Measurements from ENCODE around the gene CRTAC1. TPM values are rescaled to one million over a fixed set of nuclear protein-coding genes. Genes with fewer than 3 reads are reported as not detected.
A peak's percentile ranks its signal among the peaks of the same experiment; 100 is the strongest.

Gene CRTAC1
- total RNA-seq, 1 donor, result not detected

DNA sequence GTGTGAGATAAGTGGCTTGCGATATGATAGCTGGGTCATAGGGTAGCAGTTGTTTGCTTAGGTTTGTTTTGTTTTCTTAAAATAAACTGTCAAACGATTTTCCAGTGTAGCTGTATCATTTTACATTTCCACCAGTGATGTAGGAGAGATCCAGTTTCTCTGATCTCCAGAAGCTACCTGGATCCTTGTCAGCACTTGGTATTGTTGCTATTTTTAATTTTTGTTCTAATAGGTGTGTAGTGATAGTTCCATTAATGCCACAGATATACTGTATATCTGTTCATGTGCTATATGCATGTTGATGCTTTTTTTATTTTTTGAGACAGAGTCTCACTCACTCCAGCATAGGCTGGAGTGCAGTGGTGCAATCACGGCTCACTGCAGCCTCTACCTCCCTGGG, 136.3 kb downstream of the CRTAC1 start:
- TF ChIP-seq CTCF (IDR thresholded peaks at IDR 0.05; ENCODE audit: insufficient read depth, low read length), result no peak
- no peak overlapping the region for H3K4me3 ChIP-seq (ENCODE audit: low read depth, low read length)
- no peak for DNase-seq (ENCODE audit: low read depth)

DNA sequence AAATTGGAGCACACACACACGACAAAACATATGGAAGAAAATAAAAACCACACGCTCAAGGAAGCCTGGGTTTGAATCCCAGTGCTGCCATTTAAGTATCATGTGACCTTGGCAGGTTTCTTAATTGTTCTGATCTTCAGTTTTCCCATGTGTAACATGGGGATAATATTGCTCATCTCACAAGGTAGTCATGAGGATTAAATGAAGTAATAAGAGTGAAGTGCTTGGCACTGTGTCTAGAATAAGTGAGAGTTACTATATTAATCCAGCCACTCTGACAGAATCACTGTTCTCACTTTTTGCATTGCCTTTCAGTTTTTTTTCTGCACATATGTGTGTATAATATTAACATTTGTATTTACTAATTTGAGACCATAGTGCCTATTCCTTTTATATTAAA, 137.5 kb downstream of the CRTAC1 start:
- DNase-seq (ENCODE audit: low read depth), result no peak
- H3K4me3 ChIP-seq (ENCODE audit: low read depth, low read length), result no peak overlapping the region
- no peak for TF ChIP-seq CTCF (IDR thresholded peaks at IDR 0.05; ENCODE audit: insufficient read depth, low read length)

- H3K4me3 ChIP-seq (ENCODE audit: low read depth, low read length), result no peak overlapping the region
- no peak for DNase-seq (ENCODE audit: low read depth)
- TF ChIP-seq CTCF (IDR thresholded peaks at IDR 0.05; ENCODE audit: insufficient read depth, low read length), result no peak
These were observed 137.9 kb downstream of the CRTAC1 start for GRCh38 chr10:97892506-97892905.

DNA sequence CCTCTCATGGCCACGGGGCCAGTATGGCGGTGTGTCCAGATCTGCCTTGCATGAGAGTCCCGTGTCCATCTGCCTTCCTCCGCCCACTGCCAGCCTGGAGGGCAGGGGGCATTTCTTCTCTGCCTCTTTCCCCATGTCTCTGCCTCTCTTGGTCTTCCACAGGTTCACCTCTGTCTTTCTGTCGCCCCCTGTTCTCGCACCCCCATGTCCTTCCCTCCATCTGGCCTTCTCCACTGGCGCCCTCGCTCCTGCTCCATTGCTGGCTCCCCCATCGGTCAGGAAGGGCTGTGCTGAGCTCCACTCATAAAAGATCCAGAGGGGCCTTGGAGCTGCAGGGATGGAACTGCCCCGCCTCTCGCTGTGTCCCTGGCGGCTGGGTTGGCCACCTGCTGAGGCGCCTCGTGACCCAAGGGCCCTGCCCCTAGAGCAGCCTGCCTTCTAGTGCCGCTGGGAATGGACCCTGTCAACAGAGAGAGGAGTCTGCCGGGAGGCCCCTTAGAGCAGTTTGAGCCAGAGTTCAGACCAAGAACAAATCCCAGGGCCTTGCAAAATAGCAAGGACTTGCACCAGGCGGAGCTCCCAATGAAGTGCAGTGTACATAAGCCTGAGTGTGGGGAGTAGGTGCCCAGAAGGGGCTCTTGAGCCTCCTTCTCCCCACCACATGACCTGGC, 138.8 kb downstream of the CRTAC1 start:
- no peak overlapping the region for H3K4me3 ChIP-seq (ENCODE audit: low read depth, low read length)
- no peak for TF ChIP-seq CTCF (IDR thresholded peaks at IDR 0.05; ENCODE audit: insufficient read depth, low read length)
- no peak for DNase-seq (ENCODE audit: low read depth)

DNA sequence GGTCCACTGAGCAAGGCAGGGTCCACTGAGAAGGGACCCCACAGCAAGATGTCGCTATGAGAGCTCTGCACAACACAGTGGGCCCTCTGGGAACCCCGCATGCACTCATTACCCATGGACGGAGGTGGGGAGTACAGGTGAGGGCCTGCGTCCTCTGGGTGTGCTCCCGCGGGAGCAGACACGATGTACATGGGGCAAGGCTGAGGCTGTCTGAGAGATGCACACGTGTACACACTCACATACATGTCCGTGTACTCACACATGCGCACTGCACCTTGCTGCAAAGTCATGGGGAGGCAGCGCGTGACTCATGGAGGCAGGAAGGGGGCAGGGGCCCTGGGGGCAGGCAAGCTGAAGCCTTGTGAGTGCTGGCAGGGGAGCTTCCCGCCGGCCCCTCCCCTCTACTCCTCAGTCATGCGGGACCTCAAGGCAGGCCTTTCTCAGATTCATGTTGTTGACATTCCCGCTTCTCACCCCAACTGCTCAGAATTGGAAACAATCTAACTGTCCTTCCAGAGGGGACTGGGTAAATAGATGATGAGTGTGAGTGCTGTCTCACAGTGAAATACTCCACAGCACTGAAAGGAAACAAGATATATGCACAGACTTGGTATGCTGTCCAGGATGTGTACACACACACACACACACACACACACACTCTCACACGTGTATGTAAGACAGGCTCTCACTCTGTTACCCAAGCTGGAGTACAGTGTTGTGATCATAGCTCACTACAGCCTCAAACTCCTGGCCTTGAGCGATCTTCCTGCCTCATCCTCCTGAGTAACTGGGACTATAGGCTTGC, 140.8 kb downstream of the CRTAC1 start:
- no peak overlapping the region for H3K4me3 ChIP-seq (ENCODE audit: low read depth, low read length)
- no peak for DNase-seq (ENCODE audit: low read depth)
- TF ChIP-seq CTCF (IDR thresholded peaks at IDR 0.05; ENCODE audit: insufficient read depth, low read length), result no peak

DNA sequence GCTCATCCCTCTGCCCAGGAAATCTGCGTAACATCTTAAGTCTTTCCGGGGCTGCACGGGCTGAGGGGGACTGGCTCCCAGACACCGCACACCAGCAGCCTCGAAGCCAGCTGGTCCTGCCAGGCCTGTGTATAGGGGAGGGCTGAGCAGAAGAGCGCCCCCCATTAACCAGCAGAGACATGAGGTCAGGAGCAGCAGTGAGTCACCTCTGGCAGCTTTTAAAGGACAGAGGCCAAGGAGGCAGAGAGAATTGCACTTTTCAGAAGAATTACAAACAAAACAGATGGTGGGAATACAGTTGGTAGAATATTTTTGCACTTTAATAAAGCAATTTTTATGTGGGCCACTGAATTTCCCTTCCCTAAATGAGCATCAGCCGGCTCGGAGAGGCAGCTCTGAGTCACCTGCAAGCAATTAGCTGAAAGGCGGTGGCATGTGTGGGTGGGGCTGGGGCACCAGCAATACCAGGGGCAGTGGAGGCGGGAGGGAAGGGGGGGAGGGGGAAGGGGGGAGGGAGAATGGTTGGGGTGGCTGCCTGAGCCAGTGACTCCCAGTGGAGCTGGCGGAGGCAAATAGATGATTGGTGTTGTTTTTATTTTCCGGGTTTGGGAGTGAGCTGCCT, 141.7 kb downstream of the CRTAC1 start:
- DNase-seq (ENCODE audit: low read depth), result peak; percentile 13
- no peak overlapping the region for H3K4me3 ChIP-seq (ENCODE audit: low read depth, low read length)
- no peak for TF ChIP-seq CTCF (IDR thresholded peaks at IDR 0.05; ENCODE audit: insufficient read depth, low read length)

Measured in fibroblast of the aortic adventitia (primary cell).